ENCODE data around the gene PRUNE2.
"Not testable (repeated sequence)": the region's sequence is repeated elsewhere in the genome, so short reads cannot be mapped to it uniquely, and the experiment has no call there.

The PRUNE2 gene

GRCh38 chr9:76744336-76744735 lies 161.6 kb downstream of the PRUNE2 start:
- H3K4me3 ChIP-seq (ENCODE audit: low read depth, low read length), result no peak overlapping the region
- in situ Hi-C loops (cut with HindIII; ENCODE audit: low sequenced_read_pairs), result no loop called here
- TF ChIP-seq CTCF (IDR thresholded peaks at IDR 0.05; ENCODE audit: low read depth, low read length), result no peak
- no peak for DNase-seq (ENCODE audit: low read depth, low spot score)

- in situ Hi-C loops (cut with HindIII; ENCODE audit: low sequenced_read_pairs), result no loop called here
- H3K4me3 ChIP-seq (ENCODE audit: low read depth, low read length), result no peak overlapping the region
- DNase-seq (ENCODE audit: low read depth, low spot score), result no peak
- TF ChIP-seq CTCF (IDR thresholded peaks at IDR 0.05; ENCODE audit: low read depth, low read length), result no peak
Measured at GRCh38 chr9:76743931-76744330, 162.0 kb downstream of the PRUNE2 start.

- DNase-seq (ENCODE audit: low read depth, low spot score); H3K4me3 ChIP-seq (ENCODE audit: low read depth, low read length); in situ Hi-C loops (cut with HindIII; ENCODE audit: low sequenced_read_pairs): not testable (repeated sequence)
Measured at GRCh38 chr9:76742890-76743289, 163.0 kb downstream of the PRUNE2 start.

GRCh38 chr9:76741524-76741923 lies 164.4 kb downstream of the PRUNE2 start:
- in situ Hi-C loops (cut with HindIII; ENCODE audit: low sequenced_read_pairs), result no loop called here
- no peak for TF ChIP-seq CTCF (IDR thresholded peaks at IDR 0.05; ENCODE audit: low read depth, low read length)
- no peak overlapping the region for H3K4me3 ChIP-seq (ENCODE audit: low read depth, low read length)
- no peak for DNase-seq (ENCODE audit: low read depth, low spot score)

GRCh38 chr9:76738402-76738801 lies 167.5 kb downstream of the PRUNE2 start:
- H3K4me3 ChIP-seq (ENCODE audit: low read depth, low read length), result no peak overlapping the region
- no peak for TF ChIP-seq CTCF (IDR thresholded peaks at IDR 0.05; ENCODE audit: low read depth, low read length)
- in situ Hi-C loops (cut with HindIII; ENCODE audit: low sequenced_read_pairs), result no loop called here
- no peak for DNase-seq (ENCODE audit: low read depth, low spot score)

- no peak for TF ChIP-seq CTCF (IDR thresholded peaks at IDR 0.05; ENCODE audit: low read depth, low read length)
- DNase-seq (ENCODE audit: low read depth, low spot score), result no peak
- no peak overlapping the region for H3K4me3 ChIP-seq (ENCODE audit: low read depth, low read length)
- in situ Hi-C loops (cut with HindIII; ENCODE audit: low sequenced_read_pairs), result no loop called here
Measured at GRCh38 chr9:76737154-76737902, 168.6 kb downstream of the PRUNE2 start.

- in situ Hi-C loops (cut with HindIII; ENCODE audit: low sequenced_read_pairs), result no loop called here
- no peak for TF ChIP-seq CTCF (IDR thresholded peaks at IDR 0.05; ENCODE audit: low read depth, low read length)
Measured at GRCh38 chr9:76734716-76735115, 171.2 kb downstream of the PRUNE2 start.

More at GRCh38 chr9:76734716-76735115, 171.2 kb downstream of the PRUNE2 start:
- no peak overlapping the region for H3K4me3 ChIP-seq (ENCODE audit: low read depth, low read length)
- DNase-seq (ENCODE audit: low read depth, low spot score), result no peak
